H7 (cell line): ENCODE results near the gene RTN4R. TPM values are rescaled to one million over a fixed set of nuclear protein-coding genes. Genes with fewer than 3 reads are reported as not detected.

ENCODE experiments used
- DNase-seq: peaks from one replicate; pipeline ENCODE4 v3.0.0; 2012
- H3K27me3 ChIP-seq: 2 replicates; pipeline ENCODE4 v1.6.0; 2011; ENCODE audit warnings: mild to moderate bottlenecking, low read length; ENCODE audit not compliant: control insufficient read depth, insufficient read depth
- H3K36me3 ChIP-seq: replicated peaks from 2 replicates; pipeline ENCODE4 v1.5.1; 2011; ENCODE audit warnings: low read length; ENCODE audit not compliant: control insufficient read depth, insufficient read depth
- H3K4me3 ChIP-seq: 2 replicates; pipeline ENCODE4 v1.5.1; 2011; ENCODE audit warnings: low read depth, mild to moderate bottlenecking, control low read depth, low read length, moderate library complexity; ENCODE audit not compliant: insufficient read depth
- total RNA-seq: library from RNA; depleted of rRNA; stranded (reverse); fragments of >200 nt; shearing (Covaris generic); gene quantifications from 2 replicates; pipeline ENCODE4 v1.2.3, GENCODE V29; 2014; rRNA removed

RTN4R gene
- total RNA-seq, 1 experiment from 2014 or later: 30.4 TPM

DNA sequence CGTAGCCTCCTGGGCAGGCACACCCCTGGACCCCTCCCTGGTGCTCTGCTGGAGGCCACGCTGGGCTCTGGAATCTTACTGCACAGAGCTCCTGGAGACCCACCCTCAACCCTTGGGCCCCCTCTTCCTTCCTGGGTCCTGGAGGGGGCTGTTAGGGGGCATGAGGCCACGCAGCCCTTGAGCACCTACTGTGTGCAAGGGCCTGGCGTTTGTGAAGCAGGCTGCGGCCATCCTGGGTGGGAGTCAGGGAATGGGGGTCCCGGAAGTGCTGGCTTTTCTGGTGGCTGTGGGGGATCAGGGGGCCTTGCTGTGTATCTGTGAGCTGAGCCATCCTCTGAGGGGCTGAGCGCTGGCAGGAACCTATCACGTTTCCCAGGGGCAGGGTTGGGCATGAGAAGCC lies 76.3 kb downstream of the RTN4R start:
- Histone ChIP-seq H3K27me3 (no peaks in the 10 kb centered on the region), H3K36me3 (no peaks in the 10 kb centered on the region), H3K4me3 (no peak overlapping the region)
- no peak for DNase-seq

Other genes starting within 250 kb of the RTN4R start
- 11.3 and 15.7 TPM in 2 replicates for gene TANGO2, start 247.2 kb downstream of the RTN4R start, total RNA-seq
- 23.0 and 37.3 TPM in 2 replicates for gene DGCR8, start 188.1 kb downstream of the RTN4R start, total RNA-seq
- 564 and 664 TPM in 2 replicates for gene RANBP1, start 152.2 kb downstream of the RTN4R start, total RNA-seq
- 78.5 and 88.6 TPM in 2 replicates for gene TRMT2A, start 151.1 kb downstream of the RTN4R start, total RNA-seq
- 15.6 and 16.6 TPM in 2 replicates for gene ZDHHC8, start 136.5 kb downstream of the RTN4R start, total RNA-seq
- gene CCDC188, start 117.3 kb downstream of the RTN4R start, total RNA-seq: not detected in 2 replicates
- 78.3 and 115 TPM in 2 replicates for gene DGCR6L, start 51.7 kb upstream of the RTN4R start, total RNA-seq
- gene ZNF74, start 125.8 kb upstream of the RTN4R start, total RNA-seq: 67.5 and 69.6 TPM in 2 replicates
- gene SCARF2, start 169.5 kb upstream of the RTN4R start, total RNA-seq: 11.5 and 15.0 TPM in 2 replicates
- gene KLHL22, start 227.5 kb upstream of the RTN4R start, total RNA-seq: 21.4 and 28.9 TPM in 2 replicates
- 24.4 and 25.3 TPM in 2 replicates for gene MED15, start 239.3 kb upstream of the RTN4R start, total RNA-seq